Measurements from ENCODE around the gene ZNF638.

Gene ZNF638

DNA sequence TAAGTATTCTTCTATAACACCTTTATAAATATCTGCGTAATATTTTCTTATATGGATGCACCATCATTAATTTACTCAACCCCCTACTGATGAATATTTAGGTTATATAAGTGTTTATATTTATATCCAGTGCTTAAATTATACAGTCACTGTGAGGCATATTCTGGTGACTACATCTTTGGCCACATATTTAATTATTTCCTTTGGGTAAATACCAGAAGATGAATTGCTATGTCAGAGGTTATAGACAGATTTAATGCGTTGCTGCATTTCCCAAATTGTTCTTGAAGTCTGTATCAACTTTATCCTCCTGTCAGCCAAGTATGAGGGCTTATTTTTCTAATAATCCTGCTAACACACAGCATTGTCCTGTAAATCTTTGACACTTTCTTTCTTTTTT, 140.4 kb downstream of the ZNF638 start:
- no peak for DNase-seq (ENCODE audit: low read depth in 2 of 2)

GRCh38 chr2:71473346-71474031, 141.9 kb downstream of the ZNF638 start:
- DNase-seq (ENCODE audit: low read depth in 2 of 2) = no peak

DNA sequence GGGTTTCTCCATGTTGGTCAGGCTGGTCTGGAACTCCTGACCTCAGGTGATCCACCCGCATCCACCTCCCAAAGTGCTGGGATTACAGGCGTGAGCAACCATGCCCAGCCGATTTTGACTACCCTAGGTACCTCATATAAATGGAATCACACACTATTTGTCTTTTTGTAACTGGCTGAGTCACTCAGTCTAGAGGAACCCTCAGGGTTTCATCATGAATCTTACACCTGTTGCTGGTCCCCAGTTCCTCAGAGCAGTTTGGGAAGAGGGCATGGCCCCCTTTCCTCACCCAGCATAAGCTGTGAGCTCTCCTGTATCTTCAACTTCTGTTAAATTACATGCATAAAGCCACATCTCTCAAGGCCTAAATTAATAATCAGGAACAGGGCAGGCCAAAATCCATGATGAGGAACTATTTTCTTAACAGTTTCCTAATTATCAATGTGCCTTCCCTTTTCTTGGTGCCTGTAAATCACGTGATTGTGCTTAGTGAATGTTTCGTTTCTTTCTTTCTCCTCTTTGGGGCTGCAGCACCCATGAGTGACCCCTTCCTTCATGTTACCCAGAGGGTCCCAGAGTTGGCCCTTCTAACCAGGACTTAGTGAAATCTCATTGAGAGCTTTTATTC, 142.6 kb downstream of the ZNF638 start:
- no peak for DNase-seq (ENCODE audit: low read depth in 2 of 2)

- DNase-seq (ENCODE audit: low read depth in 2 of 2) = no peak
Measured at GRCh38 chr2:71474744-71475397, 143.3 kb downstream of the ZNF638 start.

- no peak for DNase-seq (ENCODE audit: low read depth in 2 of 2)
Measured at GRCh38 chr2:71476495-71476894, 144.9 kb downstream of the ZNF638 start.

- DNase-seq (ENCODE audit: low read depth in 2 of 2) = no peak
Measured at GRCh38 chr2:71477231-71477691, 145.7 kb downstream of the ZNF638 start.

DNA sequence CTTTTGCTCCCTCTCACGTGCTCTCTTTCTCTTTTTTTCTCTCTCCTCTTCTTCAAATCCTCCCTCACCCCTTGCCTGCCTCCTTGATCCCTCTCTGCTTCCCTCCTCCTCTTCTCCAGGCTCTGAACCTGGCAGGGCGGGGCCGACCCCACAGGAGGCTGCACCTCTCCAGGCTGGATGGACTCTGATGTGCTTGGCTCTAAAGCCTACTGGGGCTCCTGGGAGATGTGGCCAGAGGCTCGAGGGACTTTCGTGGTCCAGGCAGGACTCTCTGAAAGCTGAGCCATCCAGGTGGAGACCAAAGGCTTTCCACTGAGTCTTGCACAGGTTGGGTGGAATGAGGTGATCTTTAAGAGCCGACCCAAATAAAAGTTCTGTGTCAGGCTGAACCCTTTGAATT, 147.2 kb downstream of the ZNF638 start:
- no peak for DNase-seq (ENCODE audit: low read depth in 2 of 2)

DNA sequence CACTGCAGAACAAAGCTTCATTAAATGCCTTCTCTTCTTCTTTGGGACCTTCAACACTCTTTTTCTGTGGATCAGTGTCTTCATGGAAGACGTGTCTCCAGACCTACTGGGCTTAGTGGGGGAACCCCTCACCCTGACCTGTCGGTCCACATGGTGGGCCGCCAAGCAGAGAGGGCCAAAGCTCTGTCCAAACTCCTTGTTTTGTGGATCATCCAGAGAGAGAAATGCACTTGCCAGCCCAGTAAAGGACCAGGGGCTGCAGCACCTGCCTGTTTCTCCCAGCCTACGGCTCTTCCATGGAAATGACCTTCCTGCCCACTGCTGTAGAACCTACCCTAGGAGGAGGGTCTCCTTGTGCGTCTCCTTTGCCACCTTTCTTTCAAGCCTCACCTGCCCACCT, 147.7 kb downstream of the ZNF638 start:
- DNase-seq (ENCODE audit: low read depth in 2 of 2) = no peak

DNA sequence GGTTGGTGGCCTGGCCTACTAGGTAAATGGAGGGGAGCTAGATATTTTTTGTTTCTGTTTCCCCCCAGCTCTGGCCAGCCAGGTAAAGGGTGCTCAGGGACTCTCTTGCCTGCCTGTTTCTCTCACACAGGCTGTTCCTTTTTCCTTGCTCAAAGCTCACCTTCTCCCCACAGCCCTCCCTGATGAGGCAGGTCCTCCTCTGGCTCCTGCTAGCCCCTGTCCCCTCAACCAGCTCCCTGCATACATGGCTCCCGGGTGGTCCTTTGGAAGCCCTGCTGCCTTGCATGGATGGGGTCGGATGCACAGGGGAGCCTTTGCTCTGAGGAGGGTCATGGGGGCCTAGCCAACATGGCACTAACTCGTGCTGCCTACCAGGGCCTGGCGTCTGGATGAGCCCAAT, 149.5 kb downstream of the ZNF638 start:
- DNase-seq (ENCODE audit: low read depth in 2 of 2) = no peak

DNA sequence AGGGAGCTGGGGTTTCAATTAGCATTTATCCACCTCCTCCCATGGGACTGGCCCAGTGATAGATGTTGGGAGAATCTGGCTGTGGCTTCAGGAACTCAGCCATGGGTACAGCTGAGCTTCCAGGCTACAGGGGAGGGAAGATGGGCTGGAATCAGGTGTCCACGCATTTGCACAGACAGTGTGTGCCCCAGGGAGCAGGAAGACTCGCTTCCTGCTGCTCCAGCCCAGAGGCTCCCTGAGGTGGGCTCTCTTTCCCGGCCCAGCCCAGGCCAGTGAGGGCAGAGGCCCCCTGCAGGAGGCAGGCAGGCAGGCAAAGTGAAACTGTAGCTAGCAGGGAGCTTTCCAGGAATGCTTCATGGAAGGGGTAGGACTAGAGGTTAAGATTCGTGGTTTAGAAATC, 150.5 kb downstream of the ZNF638 start:
- DNase-seq (ENCODE audit: low read depth in 2 of 2) = no peak

DNA sequence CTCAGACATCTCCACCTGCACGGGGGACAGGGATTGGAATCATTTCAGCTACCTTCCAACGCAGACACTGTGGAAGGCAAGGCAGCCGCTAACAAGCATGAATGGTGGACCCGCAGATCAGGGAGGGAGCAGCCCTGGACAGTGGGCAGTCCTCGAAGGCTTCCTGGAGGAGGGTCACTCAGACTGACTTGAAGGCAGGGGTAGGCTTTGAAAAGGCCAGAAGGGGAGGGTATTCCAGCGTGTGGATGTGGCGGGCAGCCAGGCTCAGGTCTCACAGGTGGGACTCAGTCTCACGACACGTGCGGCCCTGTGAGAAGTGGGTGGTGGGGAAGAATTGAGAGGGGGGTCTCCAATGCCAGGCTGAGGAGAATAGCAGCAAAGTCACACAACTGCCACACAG, 151.7 kb downstream of the ZNF638 start:
- DNase-seq (ENCODE audit: low read depth in 2 of 2) = no peak

GRCh38 chr2:71484354-71484753, 152.8 kb downstream of the ZNF638 start:
- DNase-seq (ENCODE audit: low read depth in 2 of 2) = no peak

Data from stimulated activated CD8-positive, alpha-beta memory T cell treated with anti-CD3 and anti-CD28 coated beads, Interleukin-15, amount 100 ng/mL, for 48 hours (primary cell).